Activated naive CD8-positive, alpha-beta T cell treated with anti-CD3 and anti-CD28 coated beads, Interleukin-2, amount 10 ng/mL, durations not matched to agents 7 days and 5 days (primary cell): ENCODE data around the gene PRKCH. TPM values are rescaled to one million over a fixed set of nuclear protein-coding genes. Genes with fewer than 3 reads are reported as not detected.

Experiments used
- ATAC-seq: fragments of 150-1000 bp; cut with Tn5 transposase; one replicate; pipeline ENCODE4 v1.10.0; 2021; ENCODE audit warnings: low read depth, moderate library complexity
- POLR2A ChIA-PET: fragments of 350-600 bp; sonication (Branson Sonifier 250); formaldehyde crosslinking; loops from one replicate; lab custom pipeline; 2021; ENCODE audit warnings: antibody characterized with exemption; lab: Charles Lee
- DNase-seq: peaks from one replicate; pipeline ENCODE4 v3.0.0; 2021
- H3K27ac Mint-ChIP-seq: one replicate; pipeline ENCODE4 v1.8.0; 2022; ENCODE audit warnings: mild to moderate bottlenecking, mixed read lengths
- H3K27me3 Mint-ChIP-seq: one replicate; pipeline ENCODE4 v1.8.0; 2022; ENCODE audit warnings: mild to moderate bottlenecking, moderate library complexity, mixed read lengths
- H3K36me3 Mint-ChIP-seq: one replicate; pipeline ENCODE4 v1.8.0; 2021; ENCODE audit warnings: mild to moderate bottlenecking, mixed read lengths
- H3K4me1 Mint-ChIP-seq: one replicate; pipeline ENCODE4 v1.8.0; 2021; ENCODE audit warnings: mixed read lengths
- H3K4me3 Mint-ChIP-seq: one replicate; pipeline ENCODE4 v1.8.0; 2022; ENCODE audit warnings: mild to moderate bottlenecking, moderate library complexity, mixed read lengths
- H3K9me3 Mint-ChIP-seq: one replicate; pipeline ENCODE4 v1.8.0; 2021; ENCODE audit warnings: mixed read lengths
- total RNA-seq, 2 experiments: library from RNA; stranded (reverse); gene quantifications; one replicate each; pipeline ENCODE4 v1.2.3, GENCODE V29; 2021

The PRKCH gene
- total RNA-seq, 2 experiments from 2014 or later, result 318 TPM

- Mint-ChIP-seq H3K4me1 (peaks cover 82% of the 10 kb centered on the region), H3K9me3 (no peaks in the 10 kb centered on the region), H3K36me3 (peaks cover 54% of the 10 kb centered on the region), H3K27ac (peak overlapping the region; percentile 88), H3K27me3 (no peaks in the 10 kb centered on the region), H3K4me3 (peak overlapping the region; percentile 72)
- POLR2A ChIA-PET, result interaction anchor here (1.1 kb wide), 1 partner anchor 8 kb away, joined by 3 read pairs; no protein-coding TSS in a partner anchor
- peak; percentile 77 for ATAC-seq
- peak; percentile 69 for DNase-seq
Measured at GRCh38 chr14:61444215-61444768, 122.9 kb downstream of the PRKCH start.

- POLR2A ChIA-PET, result interaction anchor here (0.8 to 4.7 kb wide), 13 partner anchors 9 to 244 kb away, joined by 3 to 30 read pairs (median 7); partner anchors contain the start of genes HIF1A and PRKCH
- Mint-ChIP-seq H3K9me3 (no peaks in the 10 kb centered on the region), H3K4me3 (peak overlapping the region; percentile 79), H3K36me3 (peaks cover 76% of the 10 kb centered on the region), H3K27me3 (no peaks in the 10 kb centered on the region), H3K27ac (peak overlapping the region; percentile 92), H3K4me1 (peaks cover 93% of the 10 kb centered on the region)
- no peak for DNase-seq
- ATAC-seq, result no peak
Measured at GRCh38 chr14:61451491-61451890, 130.1 kb downstream of the PRKCH start.

- H3K27ac Mint-ChIP-seq, result peak overlapping the region; percentile 92
- H3K4me1 Mint-ChIP-seq, result peaks cover 92% of the 10 kb centered on the region
- peak overlapping the region; percentile 79 for H3K4me3 Mint-ChIP-seq
- ATAC-seq (peak; percentile 11), DNase-seq (no peak)
- H3K27me3 Mint-ChIP-seq, result no peaks in the 10 kb centered on the region
- H3K9me3 Mint-ChIP-seq, result no peaks in the 10 kb centered on the region
- peaks cover 76% of the 10 kb centered on the region for H3K36me3 Mint-ChIP-seq
- POLR2A ChIA-PET, result interaction anchor here (0.7 to 4.7 kb wide), 21 partner anchors 8 to 244 kb away, joined by 3 to 30 read pairs (median 6); partner anchors contain the start of genes HIF1A and PRKCH
Measured at GRCh38 chr14:61451891-61452400, 130.6 kb downstream of the PRKCH start.

- POLR2A ChIA-PET, result interaction anchor here (0.6 to 4.7 kb wide), 20 partner anchors 8 to 243 kb away, joined by 3 to 30 read pairs (median 6); partner anchors contain the start of genes HIF1A and PRKCH
- Mint-ChIP-seq H3K36me3 (peaks cover 76% of the 10 kb centered on the region), H3K9me3 (no peaks in the 10 kb centered on the region), H3K4me3 (peak overlapping the region; percentile 79), H3K4me1 (peaks cover 92% of the 10 kb centered on the region), H3K27me3 (no peaks in the 10 kb centered on the region), H3K27ac (peak overlapping the region; percentile 92)
- DNase-seq, result peak; percentile 59
- ATAC-seq, result peak; percentile 83
Measured at GRCh38 chr14:61452452-61452851, 131.1 kb downstream of the PRKCH start.

- H3K9me3 Mint-ChIP-seq, result no peaks in the 10 kb centered on the region
- H3K4me1 Mint-ChIP-seq, result peaks cover 91% of the 10 kb centered on the region
- peak overlapping the region; percentile 79 for H3K4me3 Mint-ChIP-seq
- H3K27ac Mint-ChIP-seq, result peak overlapping the region; percentile 92
- no peaks in the 10 kb centered on the region for H3K27me3 Mint-ChIP-seq
- peaks cover 81% of the 10 kb centered on the region for H3K36me3 Mint-ChIP-seq
- ATAC-seq (no peak), DNase-seq (no peak)
- POLR2A ChIA-PET, result interaction anchor here (0.6 to 4.7 kb wide), 16 partner anchors 13 to 242 kb away, joined by 3 to 30 read pairs (median 6); partner anchors contain the start of genes HIF1A and PRKCH
Measured at GRCh38 chr14:61453103-61453767, 131.9 kb downstream of the PRKCH start.

- no peaks in the 10 kb centered on the region for H3K9me3 Mint-ChIP-seq
- no peak for DNase-seq
- peaks cover 88% of the 10 kb centered on the region for H3K4me1 Mint-ChIP-seq
- no peak for ATAC-seq
- POLR2A ChIA-PET, result interaction anchor here (0.6 to 1.3 kb wide), 7 partner anchors 51 to 391 kb away, joined by 3 to 5 read pairs (median 3); no protein-coding TSS in a partner anchor
- peak overlapping the region; percentile 92 for H3K27ac Mint-ChIP-seq
- H3K27me3 Mint-ChIP-seq, result no peaks in the 10 kb centered on the region
- peak overlapping the region; percentile 79 for H3K4me3 Mint-ChIP-seq
- H3K36me3 Mint-ChIP-seq, result peaks cover 81% of the 10 kb centered on the region
Measured at GRCh38 chr14:61454545-61454944, 133.2 kb downstream of the PRKCH start.

GRCh38 chr14:61455351-61455750 is 134.0 kb downstream of the PRKCH start:
- no peak for ATAC-seq
- POLR2A ChIA-PET, result interaction anchor here (0.9 to 1.6 kb wide), 4 partner anchors 52 to 132 kb away, joined by 3 to 5 read pairs (median 4); no protein-coding TSS in a partner anchor
- peaks cover 78% of the 10 kb centered on the region for H3K36me3 Mint-ChIP-seq
- no peaks in the 10 kb centered on the region for H3K27me3 Mint-ChIP-seq
- DNase-seq, result no peak
- H3K4me3 Mint-ChIP-seq, result peak overlapping the region; percentile 61
- no peaks in the 10 kb centered on the region for H3K9me3 Mint-ChIP-seq
- peaks cover 82% of the 10 kb centered on the region for H3K4me1 Mint-ChIP-seq
- peak overlapping the region; percentile 82 for H3K27ac Mint-ChIP-seq

- Mint-ChIP-seq H3K4me3 (peak overlapping the region; percentile 41), H3K27me3 (no peaks in the 10 kb centered on the region), H3K9me3 (no peaks in the 10 kb centered on the region), H3K36me3 (peaks cover 73% of the 10 kb centered on the region), H3K27ac (peak overlapping the region; percentile 74), H3K4me1 (peaks cover 81% of the 10 kb centered on the region)
- ATAC-seq (no peak), DNase-seq (no peak)
- POLR2A ChIA-PET, result interaction anchor here (1.0 kb wide), 1 partner anchor 24 kb away, joined by 3 read pairs; no protein-coding TSS in a partner anchor
Measured at GRCh38 chr14:61456720-61457119, 135.3 kb downstream of the PRKCH start.

GRCh38 chr14:61458766-61459165 is 137.4 kb downstream of the PRKCH start:
- Mint-ChIP-seq H3K4me1 (peaks cover 74% of the 10 kb centered on the region), H3K4me3 (no peak overlapping the region), H3K27ac (peak overlapping the region; percentile 73), H3K27me3 (no peaks in the 10 kb centered on the region), H3K9me3 (no peaks in the 10 kb centered on the region), H3K36me3 (peaks cover 68% of the 10 kb centered on the region)
- ATAC-seq, result no peak
- POLR2A ChIA-PET, result no interaction called here
- DNase-seq, result no peak

GRCh38 chr14:61459229-61459628 is 137.8 kb downstream of the PRKCH start:
- Mint-ChIP-seq H3K36me3 (peaks cover 68% of the 10 kb centered on the region), H3K4me3 (no peak overlapping the region), H3K9me3 (no peaks in the 10 kb centered on the region), H3K27me3 (no peaks in the 10 kb centered on the region), H3K27ac (peak overlapping the region; percentile 73), H3K4me1 (peaks cover 72% of the 10 kb centered on the region)
- POLR2A ChIA-PET, result no interaction called here
- DNase-seq, result no peak
- ATAC-seq, result no peak

- no peak for DNase-seq
- Mint-ChIP-seq H3K36me3 (peaks cover 69% of the 10 kb centered on the region), H3K4me3 (no peak overlapping the region)
Measured at GRCh38 chr14:61460063-61460462, 138.7 kb downstream of the PRKCH start.

GRCh38 chr14:61460718-61461611 is 139.6 kb downstream of the PRKCH start:
- peak overlapping the region; percentile 64 for H3K4me3 Mint-ChIP-seq
- POLR2A ChIA-PET, result interaction anchor here (0.6 to 1.5 kb wide), 9 partner anchors 10 to 301 kb away, joined by 3 to 6 read pairs (median 3); partner anchors contain the start of gene SNAPC1

More at GRCh38 chr14:61460063-61460462, 138.7 kb downstream of the PRKCH start:
- H3K27ac Mint-ChIP-seq, result peak overlapping the region; percentile 93
- no peaks in the 10 kb centered on the region for H3K27me3 Mint-ChIP-seq
- ATAC-seq, result no peak
- peaks cover 67% of the 10 kb centered on the region for H3K4me1 Mint-ChIP-seq
- no peaks in the 10 kb centered on the region for H3K9me3 Mint-ChIP-seq
- POLR2A ChIA-PET, result interaction anchor here (0.7 to 1.4 kb wide), 2 partner anchors 9 to 268 kb away, joined by 3 read pairs; no protein-coding TSS in a partner anchor

More at GRCh38 chr14:61460718-61461611, 139.6 kb downstream of the PRKCH start:
- Mint-ChIP-seq H3K36me3 (peaks cover 64% of the 10 kb centered on the region), H3K27me3 (no peaks in the 10 kb centered on the region), H3K4me1 (peaks cover 62% of the 10 kb centered on the region), H3K9me3 (no peaks in the 10 kb centered on the region), H3K27ac (peak overlapping the region; percentile 93)
- ATAC-seq (peak; percentile 79), DNase-seq (no peak)
